ENCODE data around the gene MAP1LC3B. TPM values are rescaled to one million over a fixed set of nuclear protein-coding genes. Genes with fewer than 3 reads are reported as not detected.

The MAP1LC3B gene
- total and polyA plus RNA-seq, 2 of the 8 experiments (the other 6 are each of a cell fraction or from before 2014, with no cell fraction given) = 29.5 to 48.5 TPM

DNA sequence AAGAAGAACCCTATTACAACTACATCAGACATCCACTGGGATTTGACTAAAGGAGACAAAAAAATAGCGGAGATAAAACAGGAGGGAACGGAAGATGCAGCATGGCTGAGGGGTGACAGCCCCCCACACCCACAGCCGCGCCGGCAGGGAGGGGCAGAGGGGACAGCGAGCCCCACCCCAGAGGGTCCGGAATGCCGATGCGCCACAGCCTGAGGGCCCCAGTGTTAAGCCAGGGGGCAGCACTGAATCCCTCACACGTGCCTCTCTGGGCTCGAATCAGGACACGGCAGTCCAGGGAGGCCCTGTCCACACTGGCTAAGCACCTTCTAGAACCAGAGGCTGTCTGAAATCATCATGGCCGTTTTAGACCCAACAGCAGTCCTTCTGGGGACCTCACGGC, 18.8 kb downstream of the MAP1LC3B start:
- 91% methylated on average over 14 of the region's 14 CpGs; no CpG with 5 or more reads in 1 of the 2 experiments for WGBS, 2 experiments (ENCODE audit: extremely low coverage in 1 of 2, insufficient coverage in 1 of 2, insufficient read length in 1 of 2, insufficient replicate concordance in 2 of 2, low coverage in 1 of 2, low lambda C conversion rate in 2 of 2, missing lambda C conversion rate in 1 of 2)
- Histone ChIP-seq H4K5ac (ENCODE audit: insufficient read length, low read depth, low read length) (no peak overlapping the region), H3K27ac (ENCODE audit: low read depth, low read length) (no peak overlapping the region), H2BK120ac (replicated peaks; ENCODE audit: low read depth, low read length) (no peak overlapping the region), H2BK15ac (ENCODE audit: low read length) (no peak overlapping the region), H3K14ac (ENCODE audit: insufficient read length) (no peak overlapping the region), H4K91ac (replicated peaks; ENCODE audit: insufficient read length, low read length) (no peak overlapping the region), H3K27me3 (replicated peaks in 1 of 4; ENCODE audit: control insufficient read depth in 3 of 4, extremely low read depth in 1 of 4, insufficient read depth in 3 of 4, low read length in 3 of 4) (no peaks in the 10 kb centered on the region), H3K9ac (replicated peaks in 1 of 4; ENCODE audit: extremely low read depth in 1 of 4, low read depth in 3 of 4, low read length in 3 of 4) (no peak overlapping the region), H3K79me2 (ENCODE audit: control insufficient read depth in 1 of 2, insufficient read depth in 2 of 2, low read length in 2 of 2) (no peaks in the 10 kb centered on the region), H3K23me2 (ENCODE audit: low read depth, low read length) (no peaks in the 10 kb centered on the region), H3K4me3 (ENCODE audit: extremely low read depth in 1 of 4, insufficient read depth in 2 of 4, low read depth in 3 of 4, low read length in 4 of 4) (no peak overlapping the region), H2BK5ac (ENCODE audit: low read depth, low read length) (no peak overlapping the region), H3K18ac (ENCODE audit: extremely low read depth, low read length) (no peak overlapping the region), H2BK12ac (ENCODE audit: low read depth, low read length) (no peak overlapping the region), H3K4ac (replicated peaks; ENCODE audit: insufficient read length, low read depth, low read length) (no peak overlapping the region), H3K36me3 (ENCODE audit: control insufficient read depth in 2 of 4, insufficient read depth in 4 of 4, low read length in 3 of 4) (peaks cover 5 to 51% (median 31%) of the 10 kb centered on the region in 4 experiments; a peak in 7 of 8 replicates), H3K4me1 (replicated peaks in 1 of 4; ENCODE audit: control insufficient read depth in 3 of 4, insufficient read depth in 4 of 4, low read length in 3 of 4) (no peaks in the 10 kb centered on the region), H3K23ac (ENCODE audit: insufficient read length) (no peak overlapping the region), H3K56ac (replicated peaks; ENCODE audit: insufficient read length, low read depth, low read length) (no peak overlapping the region), H3K9me3 (ENCODE audit: insufficient read depth in 2 of 2, low read depth in 1 of 2, low read length in 1 of 2) (no peaks in the 10 kb centered on the region), H2BK20ac (ENCODE audit: low read length) (no peak overlapping the region), H4K20me1 (replicated peaks in 1 of 2; ENCODE audit: control insufficient read depth in 1 of 2, insufficient read depth in 2 of 2, low read length in 2 of 2) (peaks cover 0 to 7% of the 10 kb centered on the region in 2 experiments), H2AFZ (ENCODE audit: low read length) (no peak overlapping the region), H2AK5ac (ENCODE audit: low read depth, low read length) (no peak overlapping the region), H3K79me1 (ENCODE audit: low read depth, low read length) (no peaks in the 10 kb centered on the region; the same call in 1 of the 2 replicates), H3K4me2 (ENCODE audit: insufficient read depth in 1 of 2, low read depth in 2 of 2, low read length in 2 of 2) (no peak overlapping the region), H4K8ac (ENCODE audit: extremely low read depth, insufficient read depth, low read length) (no peak overlapping the region)
- ChIA-PET POLR2A (ENCODE audit: partially characterized antibody) (no interaction called here), CTCF (ENCODE audit: partially characterized antibody) (interaction anchor here (0.6 to 1.7 kb wide), 4 partner anchors 17 to 271 kb away, joined by 3 to 6 read pairs (median 4); no protein-coding TSS in a partner anchor)
- DNase-seq (ENCODE audit: low read depth in 1 of 2, low spot score in 2 of 2) (no peak), FAIRE-seq (no peak)
- peak; percentile 19 to 50 (median 50); a peak in 3 of 4 replicates for TF ChIP-seq CTCF (IDR thresholded peaks at IDR 0.05; ENCODE audit: control extremely low read depth in 1 of 3, insufficient read depth in 1 of 3, low read depth in 1 of 3, low read length in 3 of 3)
- no peak for TF ChIP-seq TAF7 (optimal IDR thresholded peaks at IDR 0.05; ENCODE audit: borderline replicate concordance, low read depth, low read length)
- TF ChIP-seq HDAC6 (IDR thresholded peaks at IDR 0.05; ENCODE audit: low read depth, low read length) = no peak
- TF ChIP-seq RAD21 (IDR thresholded peaks at IDR 0.05 in 1 of 2, conservative IDR thresholded peaks at IDR 0.05 in 1 of 2; ENCODE audit: low read depth in 2 of 2, low read length in 2 of 2) = peak; percentile 11 to 18; a peak in 2 of 4 replicates
- TF ChIP-seq EGR1 (IDR thresholded peaks at IDR 0.05; ENCODE audit: borderline replicate concordance, low read depth, low read length) = no peak
